K562 (cell line): ENCODE measurements around the gene PTPN7. TPM values are rescaled to one million over a fixed set of nuclear protein-coding genes. Genes with fewer than 3 reads are reported as not detected.

ENCODE experiments used
- CREB1 ChIP-seq, 2 experiments: sonication (generic) in 1 of 2; formaldehyde crosslinking in 1 of 2; IDR thresholded peaks; 2 replicates each; pipeline versions ENCODE4 v1.6.1 to v1.8.0; 2012 to 2022; ENCODE audit warnings: inconsistent platforms in 1 of 2, mild to moderate bottlenecking in 1 of 2, missing genetic modification reagents in 1 of 2, moderate library complexity in 1 of 2
- ESRRB ChIP-seq: fragments of 250-450 bp; sonication (Bioruptor Pico); IDR thresholded peaks from 2 replicates; pipeline ENCODE4 v1.5.0; 2020; ENCODE audit warnings: mild to moderate bottlenecking, moderate library complexity, borderline replicate concordance
- FOXJ2 ChIP-seq: fragments of 200-800 bp; sonication (Bioruptor generic); IDR thresholded peaks from 2 replicates; pipeline ENCODE4 v1.6.1; 2016; ENCODE audit warnings: missing genetic modification characterization, missing compliant biosample characterization
- FOXJ3 ChIP-seq: sonication (generic); formaldehyde crosslinking; IDR thresholded peaks from 2 replicates; pipeline ENCODE4 v1.4.0; 2020; ENCODE audit warnings: mild to moderate bottlenecking, missing genetic modification reagents
- FOXM1 ChIP-seq, 2 experiments: fragments of 450-650 bp in 1 of 2; sonication (generic) in 1 of 2; formaldehyde crosslinking in 1 of 2; IDR thresholded peaks; 2 replicates each; pipeline versions ENCODE4 v1.6.1 to v1.9.0; 2017 to 2022; ENCODE audit warnings: low read depth in 2 of 2, mild to moderate bottlenecking in 2 of 2, missing genetic modification reagents in 1 of 2, moderate library complexity in 1 of 2
- GATAD2A ChIP-seq: fragments of 450-650 bp; IDR thresholded peaks from 2 replicates; pipeline ENCODE4 v1.6.1; 2017
- HMBOX1 ChIP-seq: sonication (generic); IDR thresholded peaks from 2 replicates; pipeline ENCODE4 v1.6.1; 2016
- HNRNPLL ChIP-seq: fragments of 200-400 bp; formaldehyde crosslinking; IDR thresholded peaks from 2 replicates; pipeline ENCODE4 v1.6.1; 2017; ENCODE audit warnings: low read length, low read depth, mild to moderate bottlenecking; ENCODE audit not compliant: poor library complexity, severe bottlenecking
- KDM2B ChIP-seq: fragments of 250-450 bp; sonication (Bioruptor Pico); IDR thresholded peaks from 2 replicates; pipeline ENCODE4 v1.8.0; 2021; ENCODE audit warnings: mild to moderate bottlenecking, moderate library complexity
- MNT ChIP-seq, 2 experiments: fragments of 450-650 bp; conservative IDR thresholded peaks; 2 replicates each; pipeline ENCODE4 v1.6.1; 2017; ENCODE audit warnings: mild to moderate bottlenecking in 2 of 2, moderate library complexity in 2 of 2
- PHF20 ChIP-seq: fragments of 450-650 bp; IDR thresholded peaks from 2 replicates; pipeline ENCODE4 v1.6.1; 2018; ENCODE audit not compliant: partially characterized antibody
- PKNOX1 ChIP-seq: fragments of 450-650 bp; IDR thresholded peaks from 2 replicates; pipeline ENCODE4 v1.6.1; 2016
- RCOR1 ChIP-seq, 2 experiments: IDR thresholded peaks; 2 replicates each; pipeline ENCODE4 v1.6.1; 2012; ENCODE audit warnings: low read depth in 2 of 2, low read length in 2 of 2, borderline replicate concordance in 1 of 2, improper control_type of control experiment in 1 of 2
- SFPQ ChIP-seq: fragments of 200-400 bp; formaldehyde crosslinking; IDR thresholded peaks from 2 replicates; pipeline ENCODE4 v1.6.1; 2017; ENCODE audit warnings: mild to moderate bottlenecking, low read depth, low read length, moderate library complexity
- TAF15 ChIP-seq: fragments of 200-400 bp; formaldehyde crosslinking; IDR thresholded peaks from 2 replicates; pipeline ENCODE4 v1.6.1; 2017; ENCODE audit warnings: mild to moderate bottlenecking, low read depth, low read length, moderate library complexity
- TOE1 ChIP-seq, 2 experiments: fragments of 450-650 bp in 1 of 2; sonication (generic) in 1 of 2; formaldehyde crosslinking in 1 of 2; IDR thresholded peaks; 2 replicates each; pipeline versions ENCODE4 v1.7.1 to v1.8.0; 2016 to 2022; ENCODE audit warnings: borderline replicate concordance in 2 of 2, mild to moderate bottlenecking in 2 of 2, antibody characterized with exemption in 1 of 2, inconsistent platforms in 1 of 2, low read depth in 1 of 2, missing genetic modification reagents in 1 of 2, moderate library complexity in 1 of 2
- YY1 ChIP-seq, 3 experiments: IDR thresholded peaks; 2 replicates each; pipeline ENCODE4 v1.6.1; 2011; ENCODE audit warnings: low read length in 2 of 3, mild to moderate bottlenecking in 2 of 3, moderate library complexity in 2 of 3, borderline replicate concordance in 1 of 3, control low read depth in 1 of 3, low read depth in 1 of 3; ENCODE audit not compliant: insufficient read depth in 3 of 3, insufficient replicate concordance in 2 of 3, control insufficient read depth in 1 of 3, insufficient read length in 1 of 3; ENCODE audit errors: extremely low read depth in 1 of 3
- ZFP36 ChIP-seq: fragments of 150-350 bp; IDR thresholded peaks from 2 replicates; pipeline ENCODE4 v1.6.1; 2018; ENCODE audit warnings: low read length, low read depth; ENCODE audit not compliant: partially characterized antibody
- ZNF253 ChIP-seq: fragments of 250-450 bp; sonication (Bioruptor Pico); conservative IDR thresholded peaks from 2 replicates; pipeline ENCODE4 v1.6.1; 2021; ENCODE audit warnings: mild to moderate bottlenecking
- polyA plus RNA-seq, 8 experiments: library from polyadenylated mRNA; depleted of rRNA in 4 of 8; stranded (reverse) in 5 of 8; unstranded in 3 of 8; fragments of >200 nt; fragmentation: Nextera tagmentation in 2 of 8; fragmentation: Illumina TruSeq in 1 of 8; extraction: Ambion mirVana in 2 of 8; extraction: Trizol in 1 of 8; gene quantifications; 2 replicates each; pipeline versions ENCODE4 v1.2.1 to v1.2.3, GENCODE V29; 2011 to 2014; ENCODE audit warnings: inconsistent platforms in 1 of 8, missing spikeins in 1 of 8
- total RNA-seq, 7 experiments: library from RNA; depleted of rRNA in 6 of 7; stranded (reverse); fragments of >200 nt in 6 of 7; fragmentation: Illumina TruSeq in 2 of 7; extraction: Trizol in 2 of 7; gene quantifications; 2 replicates each; pipeline versions ENCODE4 v1.2.1 to v1.2.3, GENCODE V29; 2011 to 2021; ENCODE audit warnings: low replicate concordance in 1 of 7

Gene PTPN7
- total and polyA plus RNA-seq, 9 of the 15 experiments (the other 6 are each of a cell fraction or from before 2014, with no cell fraction given) = 18.7 to 144 (median 120) TPM

GRCh38 chr1:202105571-202106339 is 54.6 kb downstream of the PTPN7 start (continued):
- TF ChIP-seq MNT (conservative IDR thresholded peaks at IDR 0.05) = peak in 1 of 2 experiments; percentile 36; a peak in 1 of 4 replicates
- TF ChIP-seq RCOR1 (IDR thresholded peaks at IDR 0.05; ENCODE audit: borderline replicate concordance in 1 of 2, low read depth in 2 of 2, low read length in 2 of 2) = peak in 1 of 2 experiments; percentile 22; a peak in 1 of 4 replicates
- TF ChIP-seq GATAD2A = peak; percentile 51; the same call in 1 of the 2 replicates
- TF ChIP-seq FOXM1 (IDR thresholded peaks at IDR 0.05; ENCODE audit: low read depth) = no peak
- TF ChIP-seq FOXM1 (CRISPR knock-in tag; IDR thresholded peaks at IDR 0.05; ENCODE audit: low read depth) = 0 out of 2 replicates have a peak, but pooled peaks have one; percentile 30
- TF ChIP-seq PKNOX1 = peak; percentile 75
- TF ChIP-seq SFPQ = no peak
- TF ChIP-seq ZFP36 = peak; percentile 71
- no peak for TF ChIP-seq ZNF253 (CRISPR knock-in tag)
- TF ChIP-seq CREB1 (IDR thresholded peaks at IDR 0.05) = peak; percentile 86
- peak; percentile 90 for TF ChIP-seq CREB1 (CRISPR knock-in tag; IDR thresholded peaks at IDR 0.05)
- TF ChIP-seq HNRNPLL = no peak
- TF ChIP-seq ESRRB = no peak
- no peak for TF ChIP-seq TAF15
- no peak for TF ChIP-seq FOXJ2 (tag)
- TF ChIP-seq TOE1 (IDR thresholded peaks at IDR 0.05; ENCODE audit: borderline replicate concordance) = peak; percentile 34; the same call in 1 of the 2 replicates
- no peak for TF ChIP-seq TOE1 (CRISPR knock-in tag; IDR thresholded peaks at IDR 0.05; ENCODE audit: borderline replicate concordance, low read depth)
- no peak for TF ChIP-seq YY1 (IDR thresholded peaks at IDR 0.05; ENCODE audit: borderline replicate concordance in 1 of 3, control insufficient read depth in 1 of 3, extremely low read depth in 1 of 3, insufficient read depth in 3 of 3, insufficient read length in 1 of 3, insufficient replicate concordance in 2 of 3, low read depth in 1 of 3, low read length in 2 of 3)
- no peak for TF ChIP-seq KDM2B (CRISPR knock-in tag)
- TF ChIP-seq FOXJ3 = no peak
- no peak for TF ChIP-seq PHF20
- TF ChIP-seq HMBOX1 = 0 out of 2 replicates have a peak, but pooled peaks have one; percentile 23
